Neural cell (in vitro differentiated cells): ENCODE measurements around the gene FXYD2.

ENCODE experiments used
- EP300 ChIP-seq: fragments of 450-650 bp; conservative IDR thresholded peaks from 2 replicates; pipeline ENCODE4 v1.6.1; 2014; ENCODE audit warnings: antibody characterized with exemption, mild to moderate bottlenecking, moderate library complexity; ENCODE audit not compliant: poor library complexity, severe bottlenecking
- EZH2 ChIP-seq: fragments of 200-600, 300-800 bp; shearing (Covaris generic), sonication (generic); IDR thresholded peaks from 2 replicates; pipeline ENCODE4 v1.6.1; 2014; ENCODE audit warnings: antibody characterized with exemption, low read length, borderline replicate concordance, mild to moderate bottlenecking; ENCODE audit not compliant: insufficient read depth, poor library complexity, severe bottlenecking
- MXI1 ChIP-seq: fragments of 450-650 bp; conservative IDR thresholded peaks from 2 replicates; pipeline ENCODE4 v1.6.1; 2014; ENCODE audit warnings: antibody characterized with exemption, mild to moderate bottlenecking; ENCODE audit not compliant: poor library complexity, severe bottlenecking
- POLR2AphosphoS5 ChIP-seq: IDR thresholded peaks from 2 replicates; pipeline ENCODE4 v1.6.1; 2012
- RAD21 ChIP-seq: fragments of 450-650 bp; conservative IDR thresholded peaks from 2 replicates; pipeline ENCODE4 v1.6.1; 2014; ENCODE audit warnings: antibody characterized with exemption, mild to moderate bottlenecking, moderate library complexity
- SMC3 ChIP-seq: fragments of 450-650 bp; conservative IDR thresholded peaks from 2 replicates; pipeline ENCODE4 v1.6.1; 2014; ENCODE audit warnings: antibody characterized with exemption, mild to moderate bottlenecking, moderate library complexity; ENCODE audit not compliant: poor library complexity
- TAF1 ChIP-seq: IDR thresholded peaks from 2 replicates; pipeline ENCODE4 v1.6.1; 2012; ENCODE audit warnings: low read depth
- TF ChIP-seq, protein P1 (sequence below): fragments of 450-650 bp; IDR thresholded peaks from 2 replicates; pipeline ENCODE4 v1.5.1; 2014; ENCODE audit warnings: antibody characterized with exemption, mild to moderate bottlenecking, moderate library complexity; ENCODE audit not compliant: poor library complexity, severe bottlenecking
- TF ChIP-seq, protein P2 (sequence below): IDR thresholded peaks from 2 replicates; pipeline ENCODE4 v1.6.1; 2012; ENCODE audit warnings: borderline replicate concordance

- TF ChIP-seq, protein P1, sequence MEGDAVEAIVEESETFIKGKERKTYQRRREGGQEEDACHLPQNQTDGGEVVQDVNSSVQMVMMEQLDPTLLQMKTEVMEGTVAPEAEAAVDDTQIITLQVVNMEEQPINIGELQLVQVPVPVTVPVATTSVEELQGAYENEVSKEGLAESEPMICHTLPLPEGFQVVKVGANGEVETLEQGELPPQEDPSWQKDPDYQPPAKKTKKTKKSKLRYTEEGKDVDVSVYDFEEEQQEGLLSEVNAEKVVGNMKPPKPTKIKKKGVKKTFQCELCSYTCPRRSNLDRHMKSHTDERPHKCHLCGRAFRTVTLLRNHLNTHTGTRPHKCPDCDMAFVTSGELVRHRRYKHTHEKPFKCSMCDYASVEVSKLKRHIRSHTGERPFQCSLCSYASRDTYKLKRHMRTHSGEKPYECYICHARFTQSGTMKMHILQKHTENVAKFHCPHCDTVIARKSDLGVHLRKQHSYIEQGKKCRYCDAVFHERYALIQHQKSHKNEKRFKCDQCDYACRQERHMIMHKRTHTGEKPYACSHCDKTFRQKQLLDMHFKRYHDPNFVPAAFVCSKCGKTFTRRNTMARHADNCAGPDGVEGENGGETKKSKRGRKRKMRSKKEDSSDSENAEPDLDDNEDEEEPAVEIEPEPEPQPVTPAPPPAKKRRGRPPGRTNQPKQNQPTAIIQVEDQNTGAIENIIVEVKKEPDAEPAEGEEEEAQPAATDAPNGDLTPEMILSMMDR, result no peak
- TF ChIP-seq, protein P2, sequence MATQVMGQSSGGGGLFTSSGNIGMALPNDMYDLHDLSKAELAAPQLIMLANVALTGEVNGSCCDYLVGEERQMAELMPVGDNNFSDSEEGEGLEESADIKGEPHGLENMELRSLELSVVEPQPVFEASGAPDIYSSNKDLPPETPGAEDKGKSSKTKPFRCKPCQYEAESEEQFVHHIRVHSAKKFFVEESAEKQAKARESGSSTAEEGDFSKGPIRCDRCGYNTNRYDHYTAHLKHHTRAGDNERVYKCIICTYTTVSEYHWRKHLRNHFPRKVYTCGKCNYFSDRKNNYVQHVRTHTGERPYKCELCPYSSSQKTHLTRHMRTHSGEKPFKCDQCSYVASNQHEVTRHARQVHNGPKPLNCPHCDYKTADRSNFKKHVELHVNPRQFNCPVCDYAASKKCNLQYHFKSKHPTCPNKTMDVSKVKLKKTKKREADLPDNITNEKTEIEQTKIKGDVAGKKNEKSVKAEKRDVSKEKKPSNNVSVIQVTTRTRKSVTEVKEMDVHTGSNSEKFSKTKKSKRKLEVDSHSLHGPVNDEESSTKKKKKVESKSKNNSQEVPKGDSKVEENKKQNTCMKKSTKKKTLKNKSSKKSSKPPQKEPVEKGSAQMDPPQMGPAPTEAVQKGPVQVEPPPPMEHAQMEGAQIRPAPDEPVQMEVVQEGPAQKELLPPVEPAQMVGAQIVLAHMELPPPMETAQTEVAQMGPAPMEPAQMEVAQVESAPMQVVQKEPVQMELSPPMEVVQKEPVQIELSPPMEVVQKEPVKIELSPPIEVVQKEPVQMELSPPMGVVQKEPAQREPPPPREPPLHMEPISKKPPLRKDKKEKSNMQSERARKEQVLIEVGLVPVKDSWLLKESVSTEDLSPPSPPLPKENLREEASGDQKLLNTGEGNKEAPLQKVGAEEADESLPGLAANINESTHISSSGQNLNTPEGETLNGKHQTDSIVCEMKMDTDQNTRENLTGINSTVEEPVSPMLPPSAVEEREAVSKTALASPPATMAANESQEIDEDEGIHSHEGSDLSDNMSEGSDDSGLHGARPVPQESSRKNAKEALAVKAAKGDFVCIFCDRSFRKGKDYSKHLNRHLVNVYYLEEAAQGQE, result no peak
- TF ChIP-seq EP300, result no peak
- no peak for TF ChIP-seq MXI1
- no peak for TF ChIP-seq EZH2
- TF ChIP-seq TAF1, result no peak
- TF ChIP-seq RAD21, result no peak
- no peak for TF ChIP-seq POLR2AphosphoS5
- TF ChIP-seq SMC3, result no peak
Measured at GRCh38 chr11:117863383-117863782, 38.8 kb upstream of the FXYD2 start.
